Fibroblast of lung (primary cell): ENCODE results near the gene SLC38A8. TPM values are rescaled to one million over a fixed set of nuclear protein-coding genes. Genes with fewer than 3 reads are reported as not detected.

ENCODE experiments used
- DNase-seq, 2 donors: peaks; one replicate each; pipeline versions ENCODE4 v3.0.0 to v3.0.0-alpha.2; 2010; ENCODE audit warnings: low read depth in 2 of 2
- H2AFZ ChIP-seq: 2 replicates; pipeline ENCODE4 v1.5.1; 2012; ENCODE audit warnings: low read length, control low read depth, inconsistent platforms
- H3K27ac ChIP-seq: 2 replicates; pipeline ENCODE4 v1.5.1; 2011; ENCODE audit warnings: low read length, control low read depth; ENCODE audit not compliant: insufficient read depth
- H3K27me3 ChIP-seq: 2 replicates; pipeline ENCODE4 v1.5.1; 2011; ENCODE audit warnings: mild to moderate bottlenecking, low read length; ENCODE audit not compliant: control insufficient read depth, insufficient read depth
- H3K36me3 ChIP-seq: 2 replicates; pipeline ENCODE4 v1.5.1; 2011; ENCODE audit warnings: low read length; ENCODE audit not compliant: control insufficient read depth, insufficient read depth
- H3K4me1 ChIP-seq: 2 replicates; pipeline ENCODE4 v1.5.1; 2011; ENCODE audit warnings: low read length; ENCODE audit not compliant: control insufficient read depth, insufficient read depth; ENCODE audit errors: extremely low read depth
- H3K4me2 ChIP-seq: 2 replicates; pipeline ENCODE4 v1.5.1; 2011; ENCODE audit warnings: low read length, control low read depth; ENCODE audit not compliant: insufficient read depth; ENCODE audit errors: extremely low read depth
- H3K4me3 ChIP-seq, 4 experiments: fragments of 200-600 bp in 1 of 4; sonication (generic) in 1 of 4; replicated peaks in 1 of 4; 2 replicates each; pipeline ENCODE4 v1.5.1; 2011 to 2016; ENCODE audit warnings: low read length in 4 of 4, low read depth in 3 of 4, mild to moderate bottlenecking in 3 of 4, control low read depth in 2 of 4, inconsistent platforms in 1 of 4, mixed read lengths in 1 of 4; ENCODE audit not compliant: insufficient read depth in 1 of 4; ENCODE audit errors: control extremely low read depth in 1 of 4
- H3K79me2 ChIP-seq: 2 replicates; pipeline ENCODE4 v1.5.1; 2012; ENCODE audit warnings: mild to moderate bottlenecking, low read length, inconsistent platforms; ENCODE audit not compliant: control insufficient read depth, insufficient read depth
- H3K9ac ChIP-seq: 2 replicates; pipeline ENCODE4 v1.5.1; 2011; ENCODE audit warnings: mild to moderate bottlenecking, low read length, control low read depth; ENCODE audit not compliant: insufficient read depth
- H3K9me3 ChIP-seq: 2 replicates; pipeline ENCODE4 v1.5.1; 2012; ENCODE audit warnings: low read depth, low read length; ENCODE audit not compliant: control insufficient read depth, insufficient read depth
- H4K20me1 ChIP-seq: 2 replicates; pipeline ENCODE4 v1.5.1; 2011; ENCODE audit warnings: low read length; ENCODE audit not compliant: control insufficient read depth, insufficient read depth; ENCODE audit errors: extremely low read depth
- EZH2 ChIP-seq: IDR thresholded peaks from 2 replicates; pipeline ENCODE4 v1.5.1; 2012; ENCODE audit warnings: low read length, control low read depth, mild to moderate bottlenecking; ENCODE audit errors: missing control alignments
- polyA plus RNA-seq, 2 donors: library from polyadenylated mRNA; depleted of rRNA in 1 of 2; stranded (reverse) in 1 of 2; unstranded in 1 of 2; fragments of >200 nt; gene quantifications; 2 replicates each; pipeline ENCODE4 v1.2.1, GENCODE V29; 2011 to 2012; ENCODE audit warnings: missing spikeins in 1 of 2
- total RNA-seq: library from RNA; depleted of rRNA; stranded (reverse); fragments of >200 nt; gene quantifications from 2 replicates; pipeline ENCODE4 v1.2.1, GENCODE V29; 2014
- TF ChIP-seq, protein P1 (sequence below), 2 donors: IDR thresholded peaks in 1 of 2; conservative IDR thresholded peaks in 1 of 2; 1 replicate in 1 of 2; 2 replicates in 1 of 2; pipeline ENCODE4 v1.5.1; 2011 to 2012; ENCODE audit warnings: low read length in 2 of 2, control low read depth in 1 of 2, inconsistent platforms in 1 of 2, low read depth in 1 of 2, mild to moderate bottlenecking in 1 of 2

The SLC38A8 gene
- total and polyA plus RNA-seq, 2 donors (not counting 1 experiment from before 2014, with no cell fraction given) = not detected

DNA sequence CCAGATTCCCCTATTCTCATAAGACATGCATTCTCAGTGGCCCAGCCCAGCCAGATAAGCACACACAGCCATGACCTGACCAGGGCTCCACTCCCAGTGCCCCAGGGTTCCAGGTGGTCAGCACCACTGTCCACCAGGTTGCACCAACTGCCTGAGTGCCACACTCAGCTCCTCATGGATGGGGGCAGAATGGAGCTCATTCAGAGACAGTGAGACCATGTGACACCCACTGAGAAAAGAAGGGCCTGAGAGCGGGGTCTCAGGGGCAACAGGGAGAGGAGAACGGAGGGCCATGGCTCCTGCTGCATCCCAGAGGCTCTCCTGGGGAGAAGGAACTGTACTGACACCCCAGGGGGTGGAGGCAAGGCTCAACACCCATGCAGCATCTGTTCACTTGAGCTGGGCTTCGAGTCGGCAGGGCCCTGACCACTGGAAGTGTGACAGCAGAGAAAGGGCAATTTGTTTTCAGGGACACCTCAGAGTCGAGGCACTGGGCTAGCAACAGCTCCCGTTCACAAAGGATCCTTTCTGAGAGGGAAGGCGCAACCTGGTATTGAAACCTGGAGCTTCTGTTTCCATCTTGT is 18.7 kb upstream of the SLC38A8 start:
- no peak for DNase-seq
- TF ChIP-seq, protein P1, sequence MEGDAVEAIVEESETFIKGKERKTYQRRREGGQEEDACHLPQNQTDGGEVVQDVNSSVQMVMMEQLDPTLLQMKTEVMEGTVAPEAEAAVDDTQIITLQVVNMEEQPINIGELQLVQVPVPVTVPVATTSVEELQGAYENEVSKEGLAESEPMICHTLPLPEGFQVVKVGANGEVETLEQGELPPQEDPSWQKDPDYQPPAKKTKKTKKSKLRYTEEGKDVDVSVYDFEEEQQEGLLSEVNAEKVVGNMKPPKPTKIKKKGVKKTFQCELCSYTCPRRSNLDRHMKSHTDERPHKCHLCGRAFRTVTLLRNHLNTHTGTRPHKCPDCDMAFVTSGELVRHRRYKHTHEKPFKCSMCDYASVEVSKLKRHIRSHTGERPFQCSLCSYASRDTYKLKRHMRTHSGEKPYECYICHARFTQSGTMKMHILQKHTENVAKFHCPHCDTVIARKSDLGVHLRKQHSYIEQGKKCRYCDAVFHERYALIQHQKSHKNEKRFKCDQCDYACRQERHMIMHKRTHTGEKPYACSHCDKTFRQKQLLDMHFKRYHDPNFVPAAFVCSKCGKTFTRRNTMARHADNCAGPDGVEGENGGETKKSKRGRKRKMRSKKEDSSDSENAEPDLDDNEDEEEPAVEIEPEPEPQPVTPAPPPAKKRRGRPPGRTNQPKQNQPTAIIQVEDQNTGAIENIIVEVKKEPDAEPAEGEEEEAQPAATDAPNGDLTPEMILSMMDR (conservative IDR thresholded peaks at IDR 0.05 in 1 of 2, IDR thresholded peaks at IDR 0.05 in 1 of 2; ENCODE audit: low read depth in 1 of 2, low read length in 2 of 2) = no peak
- TF ChIP-seq EZH2 = no peak

DNA sequence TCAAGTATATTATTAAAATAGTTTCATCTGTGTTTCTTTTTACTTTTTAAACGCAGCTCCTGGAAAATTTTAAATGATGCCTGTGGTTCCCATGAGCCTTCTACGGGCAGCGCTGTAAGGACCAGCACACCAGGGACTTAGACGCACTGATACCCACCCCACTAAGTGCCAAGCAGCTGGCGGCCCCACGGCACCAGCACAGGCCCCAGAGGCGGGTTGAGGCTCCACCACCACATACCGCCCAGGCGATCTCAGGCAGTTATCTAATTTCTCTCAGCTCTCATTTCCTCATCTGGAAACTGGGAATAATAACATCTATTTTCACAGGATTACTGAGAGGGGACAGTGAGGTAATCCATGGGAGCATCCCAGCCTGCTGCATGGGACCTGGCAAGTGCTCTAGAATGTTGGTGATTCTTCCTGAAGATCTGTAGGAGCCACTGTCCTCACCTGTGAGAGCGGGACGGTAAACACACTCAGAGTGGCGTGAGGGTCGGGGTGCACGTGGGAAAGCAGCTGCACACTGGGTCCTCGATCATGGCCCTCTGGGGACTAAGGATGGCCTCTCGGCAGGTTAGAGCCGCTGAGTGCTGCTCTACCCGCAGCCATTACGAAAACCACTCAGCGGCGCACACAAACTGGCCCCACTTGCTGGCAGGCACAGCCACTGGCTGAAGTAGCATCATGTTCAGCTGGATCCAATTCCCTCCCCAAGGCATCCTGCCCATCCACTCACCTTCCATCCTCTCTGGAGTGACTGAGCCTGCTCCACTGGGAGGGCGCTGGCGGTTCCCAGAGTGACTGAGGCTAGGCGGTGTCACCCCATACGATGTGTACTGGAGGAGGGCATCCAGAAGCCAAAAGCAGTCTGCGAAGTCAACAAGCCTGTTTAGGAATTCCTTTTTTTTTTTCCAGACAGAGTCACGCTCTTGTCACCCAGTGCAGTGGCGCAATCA is 17.6 kb upstream of the SLC38A8 start:
- peaks cover 15% of the 10 kb centered on the region for H3K36me3 ChIP-seq
- H2AFZ ChIP-seq = no peak overlapping the region
- H3K9me3 ChIP-seq = no peaks in the 10 kb centered on the region
- H3K9ac ChIP-seq = no peak overlapping the region
- H3K79me2 ChIP-seq = no peaks in the 10 kb centered on the region
- no peaks in the 10 kb centered on the region for H3K27me3 ChIP-seq
- H3K4me2 ChIP-seq = no peak overlapping the region
- no peak for DNase-seq
- H3K27ac ChIP-seq = no peak overlapping the region
- H3K4me1 ChIP-seq = peaks cover 2% of the 10 kb centered on the region
- no peak overlapping the region for H3K4me3 ChIP-seq
- TF ChIP-seq, protein P1 (conservative IDR thresholded peaks at IDR 0.05 in 1 of 2, IDR thresholded peaks at IDR 0.05 in 1 of 2; ENCODE audit: low read depth in 1 of 2, low read length in 2 of 2) = no peak
- no peak for TF ChIP-seq EZH2
- no peaks in the 10 kb centered on the region for H4K20me1 ChIP-seq

More for the DNA sequence above, 18.7 kb upstream of the SLC38A8 start:
- Histone ChIP-seq H3K36me3 (peaks cover 13% of the 10 kb centered on the region), H3K27me3 (no peaks in the 10 kb centered on the region), H3K4me1 (peaks cover 2% of the 10 kb centered on the region), H3K79me2 (no peaks in the 10 kb centered on the region), H3K4me2 (no peak overlapping the region), H3K9me3 (no peaks in the 10 kb centered on the region), H3K27ac (no peak overlapping the region), H3K4me3 (no peak overlapping the region), H3K9ac (no peak overlapping the region), H4K20me1 (no peaks in the 10 kb centered on the region), H2AFZ (no peak overlapping the region)

DNA sequence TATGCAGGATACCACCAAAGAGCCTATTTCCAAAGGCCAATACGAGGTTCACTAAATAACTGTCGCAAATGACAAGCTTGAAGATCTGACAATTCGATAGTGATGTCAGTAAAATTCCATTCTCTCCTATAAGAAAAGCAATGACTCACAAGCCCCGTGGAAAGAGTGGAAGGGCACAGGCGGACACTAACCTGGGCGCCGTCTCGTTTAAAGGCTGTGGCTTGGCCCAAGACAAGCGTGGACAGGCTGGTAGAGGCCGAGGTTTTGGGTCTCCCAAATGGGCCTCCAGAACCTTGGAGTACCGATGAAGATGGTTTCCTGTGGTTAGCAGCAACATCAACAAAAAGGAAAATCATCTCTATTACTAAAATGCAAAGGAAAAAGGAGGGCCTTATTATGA is 16.5 kb upstream of the SLC38A8 start:
- no peak for DNase-seq
- no peak overlapping the region for H3K9ac ChIP-seq
- H3K27ac ChIP-seq = no peak overlapping the region
- H3K9me3 ChIP-seq = no peaks in the 10 kb centered on the region
- no peak overlapping the region for H2AFZ ChIP-seq
- no peaks in the 10 kb centered on the region for H3K27me3 ChIP-seq
- H4K20me1 ChIP-seq = no peaks in the 10 kb centered on the region
- H3K79me2 ChIP-seq = no peaks in the 10 kb centered on the region
- H3K36me3 ChIP-seq = peaks cover 15% of the 10 kb centered on the region
- no peak for TF ChIP-seq EZH2
- TF ChIP-seq, protein P1 (conservative IDR thresholded peaks at IDR 0.05 in 1 of 2, IDR thresholded peaks at IDR 0.05 in 1 of 2; ENCODE audit: low read depth in 1 of 2, low read length in 2 of 2) = no peak
- no peak overlapping the region for H3K4me2 ChIP-seq
- peaks cover 2% of the 10 kb centered on the region for H3K4me1 ChIP-seq
- H3K4me3 ChIP-seq = no peak overlapping the region
